GM18873 (cell line): ENCODE results near the gene PURA.
"Not testable (repeated sequence)": the region's sequence is repeated elsewhere in the genome, so short reads cannot be mapped to it uniquely, and the experiment has no call there.

ENCODE experiments used
- ATAC-seq: cut with Tn5 transposase; IDR thresholded peaks from one replicate; pipeline ENCODE4 v1.9.1; 2021; ENCODE audit warnings: mild to moderate bottlenecking, moderate library complexity, moderate number of reproducible peaks; ENCODE audit not compliant: unreplicated experiment, low FRiP score

PURA gene

GRCh38 chr5:140154710-140155381 is 40.9 kb downstream of the PURA start:
- not testable (repeated sequence) for ATAC-seq

DNA sequence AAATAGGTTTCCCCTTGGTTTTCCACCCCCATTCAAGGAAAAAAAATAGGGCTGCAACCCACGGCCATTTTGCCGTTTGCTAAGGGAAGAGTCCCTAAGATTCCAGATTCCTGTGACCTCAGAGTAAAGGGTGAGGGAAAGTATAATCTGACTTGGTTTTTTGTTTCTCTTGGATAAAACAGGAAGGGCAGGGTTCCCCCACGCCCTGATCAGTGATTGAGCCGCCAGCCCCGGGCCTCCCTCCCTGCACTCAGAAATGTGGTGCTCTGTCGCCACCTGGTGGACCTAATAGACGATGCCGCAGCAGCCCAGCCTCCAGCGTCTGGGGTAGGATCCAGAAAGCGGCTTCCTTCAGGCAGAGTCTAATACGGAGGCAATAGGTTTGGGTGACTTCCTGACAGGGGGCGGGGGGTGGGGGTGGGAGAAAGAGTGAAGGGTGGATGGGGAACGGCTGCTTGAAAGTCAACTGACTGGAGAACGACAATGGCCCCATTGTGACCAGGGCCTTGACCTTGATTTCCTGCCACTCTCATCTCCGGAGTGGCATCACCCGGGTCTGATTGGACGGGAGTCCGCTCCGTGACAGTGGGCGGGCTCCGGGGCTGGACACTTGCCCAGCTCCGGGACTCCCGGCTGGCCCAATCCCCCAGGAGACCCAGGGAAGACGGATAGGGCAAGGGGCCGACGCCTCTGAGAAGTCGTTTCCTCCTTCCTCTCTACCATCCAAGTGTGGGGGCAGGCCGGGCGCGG is 43.3 kb downstream of the PURA start:
- peak; percentile 76 for ATAC-seq

DNA sequence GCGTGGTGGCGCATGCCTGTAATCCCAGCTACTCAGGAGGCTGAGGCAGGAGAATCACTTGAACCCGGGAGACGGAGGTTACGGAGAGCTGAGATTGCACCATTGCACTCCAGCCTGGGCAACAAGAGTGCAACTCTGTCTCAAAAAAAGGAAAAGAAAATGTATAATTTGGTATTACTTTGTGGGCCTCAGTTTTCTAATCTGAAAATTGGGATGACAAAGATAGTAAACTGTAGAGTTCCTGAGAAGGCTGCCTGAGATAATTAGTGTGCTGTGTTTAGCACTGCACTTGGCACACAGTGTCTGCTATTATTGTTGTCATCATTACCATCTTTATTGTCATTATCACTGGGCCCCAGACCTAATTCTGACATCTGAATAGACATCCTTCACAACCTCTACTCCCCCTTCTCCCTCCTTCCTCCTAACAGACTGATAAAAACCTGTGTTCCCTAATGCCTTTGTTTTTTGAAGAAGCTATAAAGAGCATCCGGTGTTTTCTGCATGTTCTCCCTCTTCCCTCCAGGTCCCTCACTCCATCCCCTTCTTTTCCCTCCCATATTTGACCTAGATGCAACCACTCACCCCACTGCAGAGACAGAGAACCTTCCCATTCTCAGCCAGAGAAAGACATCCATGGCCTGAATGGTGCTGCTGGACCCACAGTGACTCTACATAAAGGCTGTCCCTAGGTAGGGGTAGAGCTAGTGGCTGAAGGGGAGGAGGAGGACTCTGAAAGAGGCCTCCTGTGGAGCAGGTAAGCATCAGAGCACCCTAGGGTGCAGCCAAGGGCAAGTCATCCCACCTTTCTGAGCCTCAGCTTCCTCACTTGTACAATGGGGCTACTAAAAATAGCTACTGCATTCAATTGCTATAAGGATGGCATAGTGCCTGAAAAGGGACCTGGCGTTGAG is 45.4 kb downstream of the PURA start:
- no peak for ATAC-seq

GRCh38 chr5:140162275-140162674 is 48.4 kb downstream of the PURA start:
- no peak for ATAC-seq

- no peak for ATAC-seq
Observed at GRCh38 chr5:140162781-140163180, 48.9 kb downstream of the PURA start.

- ATAC-seq, result no peak
Observed at GRCh38 chr5:140165101-140165922, 51.4 kb downstream of the PURA start.

GRCh38 chr5:140165923-140166270 is 52.0 kb downstream of the PURA start:
- ATAC-seq, result no peak

GRCh38 chr5:140166911-140167310 is 53.0 kb downstream of the PURA start:
- ATAC-seq, result no peak

- no peak for ATAC-seq
Observed at GRCh38 chr5:140168371-140168770, 54.5 kb downstream of the PURA start.

- ATAC-seq, result no peak
Observed at GRCh38 chr5:140169410-140169809, 55.5 kb downstream of the PURA start.

GRCh38 chr5:140172483-140172882 is 58.6 kb downstream of the PURA start:
- no peak for ATAC-seq

- ATAC-seq, result no peak
Observed at GRCh38 chr5:140174014-140174413, 60.1 kb downstream of the PURA start.

- ATAC-seq, result peak; percentile 83
Observed at GRCh38 chr5:140174465-140175366, 60.8 kb downstream of the PURA start, which contains the start of gene CYSTM1. Gene CYSTM1, plus strand, starts transcription at chr5:140175188. Its CDS starts 19,278 bp downstream, at chr5:140194466.
